GM12865 (cell line): Measurements from ENCODE around the gene NUP62.

ENCODE experiments used
- DNase-seq: peaks from one replicate; pipeline ENCODE4 v3.0.0; 2010; ENCODE audit warnings: low read depth
- H3K4me3 ChIP-seq: 2 replicates; pipeline ENCODE4 v1.5.1; 2011; ENCODE audit warnings: mild to moderate bottlenecking, low read depth, low read length, control low read depth
- TF ChIP-seq, protein P1 (sequence below): IDR thresholded peaks from 2 replicates; pipeline ENCODE4 v1.5.1; 2011; ENCODE audit warnings: low read length, control low read depth, low read depth, inconsistent platforms; ENCODE audit not compliant: insufficient read depth; ENCODE audit errors: missing control alignments

Gene NUP62

GRCh38 chr19:49888510-49888824 lies 40.8 kb downstream of the NUP62 start:
- TF ChIP-seq, protein P1, sequence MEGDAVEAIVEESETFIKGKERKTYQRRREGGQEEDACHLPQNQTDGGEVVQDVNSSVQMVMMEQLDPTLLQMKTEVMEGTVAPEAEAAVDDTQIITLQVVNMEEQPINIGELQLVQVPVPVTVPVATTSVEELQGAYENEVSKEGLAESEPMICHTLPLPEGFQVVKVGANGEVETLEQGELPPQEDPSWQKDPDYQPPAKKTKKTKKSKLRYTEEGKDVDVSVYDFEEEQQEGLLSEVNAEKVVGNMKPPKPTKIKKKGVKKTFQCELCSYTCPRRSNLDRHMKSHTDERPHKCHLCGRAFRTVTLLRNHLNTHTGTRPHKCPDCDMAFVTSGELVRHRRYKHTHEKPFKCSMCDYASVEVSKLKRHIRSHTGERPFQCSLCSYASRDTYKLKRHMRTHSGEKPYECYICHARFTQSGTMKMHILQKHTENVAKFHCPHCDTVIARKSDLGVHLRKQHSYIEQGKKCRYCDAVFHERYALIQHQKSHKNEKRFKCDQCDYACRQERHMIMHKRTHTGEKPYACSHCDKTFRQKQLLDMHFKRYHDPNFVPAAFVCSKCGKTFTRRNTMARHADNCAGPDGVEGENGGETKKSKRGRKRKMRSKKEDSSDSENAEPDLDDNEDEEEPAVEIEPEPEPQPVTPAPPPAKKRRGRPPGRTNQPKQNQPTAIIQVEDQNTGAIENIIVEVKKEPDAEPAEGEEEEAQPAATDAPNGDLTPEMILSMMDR, result no peak
- no peak for DNase-seq
- H3K4me3 ChIP-seq, result peak overlapping the region; percentile 29

GRCh38 chr19:49887665-49888509 lies 41.4 kb downstream of the NUP62 start:
- TF ChIP-seq, protein P1, result no peak
- peak; percentile 53 for DNase-seq
- peak overlapping the region; percentile 17 for H3K4me3 ChIP-seq

GRCh38 chr19:49887037-49887664 lies 42.2 kb downstream of the NUP62 start:
- no peak for DNase-seq
- TF ChIP-seq, protein P1, result no peak

GRCh38 chr19:49884760-49885159 lies 44.5 kb downstream of the NUP62 start:
- TF ChIP-seq, protein P1, result no peak
- DNase-seq, result no peak

More at GRCh38 chr19:49887037-49887664, 42.2 kb downstream of the NUP62 start:
- H3K4me3 ChIP-seq, result no peak overlapping the region

GRCh38 chr19:49884109-49884508 lies 45.2 kb downstream of the NUP62 start:
- TF ChIP-seq, protein P1, result no peak
- no peak overlapping the region for H3K4me3 ChIP-seq
- DNase-seq, result no peak

More at GRCh38 chr19:49884760-49885159, 44.5 kb downstream of the NUP62 start:
- H3K4me3 ChIP-seq, result no peak overlapping the region

- DNase-seq, result no peak
- TF ChIP-seq, protein P1, result no peak
- H3K4me3 ChIP-seq, result no peak overlapping the region
These were observed 46.2 kb downstream of the NUP62 start for GRCh38 chr19:49883094-49883493.
